Mesendoderm (in vitro differentiated cells): ENCODE data around the gene CCN5.

Experiments
- DNase-seq: peaks from one replicate; pipeline ENCODE4 v3.0.0; 2013
- H2AK5ac ChIP-seq: 2 replicates; pipeline ENCODE4 v1.6.1; 2013; ENCODE audit warnings: low read length, inconsistent platforms
- H2BK120ac ChIP-seq: 2 replicates; pipeline ENCODE4 v1.6.1; 2013; ENCODE audit warnings: low read depth, mild to moderate bottlenecking, low read length, moderate library complexity, mixed read lengths
- H2BK15ac ChIP-seq: replicated peaks from 2 replicates; pipeline ENCODE4 v1.6.1; 2013; ENCODE audit warnings: low read depth, mild to moderate bottlenecking, moderate library complexity
- H2BK5ac ChIP-seq: 2 replicates; pipeline ENCODE4 v1.6.1; 2013; ENCODE audit warnings: low read length, inconsistent platforms
- H3K18ac ChIP-seq: 2 replicates; pipeline ENCODE4 v1.6.1; 2013; ENCODE audit warnings: mild to moderate bottlenecking, low read length, mixed read lengths
- H3K23ac ChIP-seq: one replicate; pipeline ENCODE4 v1.6.1; 2013; ENCODE audit warnings: low read length
- H3K27ac ChIP-seq: 2 replicates; pipeline ENCODE4 v1.5.1; 2013; ENCODE audit warnings: low read depth, mild to moderate bottlenecking, inconsistent platforms, low read length, moderate library complexity
- H3K27me3 ChIP-seq: 2 replicates; pipeline ENCODE4 v1.6.1; 2013; ENCODE audit warnings: low read length, control low read depth, mild to moderate bottlenecking, inconsistent platforms; ENCODE audit not compliant: insufficient read depth, poor library complexity
- H3K36me3 ChIP-seq: 2 replicates; pipeline ENCODE4 v1.6.1; 2013; ENCODE audit warnings: low read length, inconsistent platforms; ENCODE audit not compliant: control insufficient read depth, insufficient read depth
- H3K4ac ChIP-seq: one replicate; pipeline ENCODE4 v1.6.1; 2013; ENCODE audit warnings: low read depth, mild to moderate bottlenecking, low read length, moderate library complexity
- H3K4me1 ChIP-seq: 2 replicates; pipeline ENCODE4 v1.6.1; 2013; ENCODE audit warnings: low read depth, low read length, inconsistent platforms; ENCODE audit not compliant: control insufficient read depth
- H3K4me2 ChIP-seq: 2 replicates; pipeline ENCODE4 v1.6.1; 2013; ENCODE audit warnings: low read length
- H3K4me3 ChIP-seq: 2 replicates; pipeline ENCODE4 v1.5.1; 2013; ENCODE audit warnings: mild to moderate bottlenecking, low read length
- H3K56ac ChIP-seq: one replicate; pipeline ENCODE4 v1.6.1; 2013; ENCODE audit warnings: low read length
- H3K79me1 ChIP-seq: 2 replicates; pipeline ENCODE4 v1.6.1; 2013; ENCODE audit warnings: low read length, inconsistent platforms
- H3K79me2 ChIP-seq: 2 replicates; pipeline ENCODE4 v1.6.1; 2013; ENCODE audit warnings: mild to moderate bottlenecking, low read length; ENCODE audit not compliant: control insufficient read depth, insufficient read depth
- H3K9ac ChIP-seq: 2 replicates; pipeline ENCODE4 v1.6.1; 2013; ENCODE audit warnings: low read length, inconsistent platforms
- H4K5ac ChIP-seq: one replicate; pipeline ENCODE4 v1.6.1; 2013; ENCODE audit warnings: low read length
- H4K8ac ChIP-seq: one replicate; pipeline ENCODE4 v1.6.1; 2013; ENCODE audit warnings: low read depth, mild to moderate bottlenecking, control low read depth, low read length, moderate library complexity
- WGBS: extraction: QIAGEN DNeasy Blood & Tissue Kit; methylation state at CpG from one replicate; pipeline ENCODE4 v1.1.7; 2013; ENCODE audit warnings: low lambda C conversion rate, missing lambda C conversion rate; ENCODE audit not compliant: insufficient coverage; ENCODE audit errors: extremely low coverage; 5-methylcytosine and 5-hydroxymethylcytosine counted together

Gene CCN5

DNA sequence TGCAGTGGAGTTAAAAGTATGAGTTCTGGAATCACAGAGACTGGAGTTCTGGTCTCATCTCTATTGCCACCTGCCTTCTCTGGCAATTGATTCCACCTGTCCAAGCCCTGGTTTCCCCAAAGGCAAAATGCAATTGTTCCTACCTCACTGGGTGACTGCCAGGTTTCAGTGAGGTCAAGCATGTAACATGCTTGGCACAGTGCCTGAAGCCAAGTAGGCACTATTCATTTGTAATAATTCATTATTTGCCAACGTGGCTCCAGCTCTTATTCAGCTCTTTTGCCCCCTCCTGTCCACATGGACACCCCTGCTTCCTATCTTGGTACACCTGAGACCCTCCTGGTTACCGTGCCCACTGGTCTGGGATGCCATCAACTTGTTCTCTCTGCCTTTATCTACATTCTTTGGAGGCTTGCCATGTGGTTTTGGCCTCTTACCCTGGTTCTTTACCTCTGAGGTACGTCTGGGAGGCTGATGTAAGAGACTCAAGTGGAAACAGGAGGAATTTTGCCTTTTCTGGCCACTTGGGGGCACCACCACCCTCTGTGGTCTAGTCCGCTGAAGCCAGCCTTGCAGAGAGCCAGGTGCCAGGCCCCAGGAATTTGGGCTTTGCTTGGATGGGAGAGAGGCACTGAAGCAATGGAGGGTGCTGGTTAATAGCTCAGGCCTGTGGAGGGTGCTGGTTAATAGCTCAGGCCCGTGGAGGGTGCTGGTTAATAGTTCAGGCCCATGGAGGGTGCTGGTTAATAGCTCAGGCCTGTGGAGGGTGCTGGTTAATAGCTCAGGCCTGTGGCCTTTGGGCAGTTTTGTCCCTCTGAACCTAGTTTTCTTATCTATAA, 32.2 kb downstream of the CCN5 start:
- no peaks in the 10 kb centered on the region for H3K36me3 ChIP-seq
- H3K79me1 ChIP-seq: no peaks in the 10 kb centered on the region
- no peak overlapping the region for H3K27ac ChIP-seq
- no peak overlapping the region for H2AK5ac ChIP-seq
- H3K18ac ChIP-seq: no peak overlapping the region
- no peak overlapping the region for H3K23ac ChIP-seq
- peaks cover 2% of the 10 kb centered on the region for H3K4me1 ChIP-seq
- no peak overlapping the region for H2BK15ac ChIP-seq
- H3K79me2 ChIP-seq: no peaks in the 10 kb centered on the region
- no CpG with 5 or more reads among the region's 5 CpGs for WGBS
- no peak overlapping the region for H3K4ac ChIP-seq
- no peak overlapping the region for H3K56ac ChIP-seq
- H3K27me3 ChIP-seq: no peaks in the 10 kb centered on the region
- H3K9ac ChIP-seq: no peak overlapping the region
- DNase-seq: peak; percentile 94
- no peak overlapping the region for H2BK120ac ChIP-seq
- no peak overlapping the region for H2BK5ac ChIP-seq
- no peak overlapping the region for H3K4me2 ChIP-seq
- H4K8ac ChIP-seq: no peak overlapping the region
- no peak overlapping the region for H4K5ac ChIP-seq
- no peak overlapping the region for H3K4me3 ChIP-seq

DNA sequence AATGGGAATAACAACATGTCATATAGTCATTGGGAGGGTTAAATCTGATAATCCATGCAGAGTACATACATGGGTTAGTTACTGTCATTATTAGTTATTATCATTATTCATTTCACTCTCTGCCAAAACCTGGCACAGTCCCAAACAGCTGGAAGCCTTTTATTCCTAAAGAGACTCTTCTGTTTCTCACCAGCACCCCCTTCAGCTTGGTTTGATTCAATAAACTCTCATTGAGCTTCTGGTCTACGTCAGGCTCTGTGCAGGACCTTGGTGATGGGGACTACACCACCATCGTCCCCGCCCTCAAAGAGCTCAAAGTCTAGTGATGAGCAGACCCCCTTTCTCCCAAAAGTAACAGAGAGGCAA, 32.8 kb downstream of the CCN5 start:
- DNase-seq: no peak
- H3K79me2 ChIP-seq: no peaks in the 10 kb centered on the region
- WGBS: no CpG with 5 or more reads among the region's 3 CpGs
- H3K9ac ChIP-seq: no peak overlapping the region
- H3K4me1 ChIP-seq: peaks cover 2% of the 10 kb centered on the region
- H2BK120ac ChIP-seq: no peak overlapping the region
- H2AK5ac ChIP-seq: no peak overlapping the region
- no peak overlapping the region for H3K4me3 ChIP-seq
- H3K36me3 ChIP-seq: no peaks in the 10 kb centered on the region
- no peak overlapping the region for H3K23ac ChIP-seq
- no peak overlapping the region for H3K56ac ChIP-seq
- no peak overlapping the region for H4K5ac ChIP-seq
- H3K4ac ChIP-seq: no peak overlapping the region
- H3K4me2 ChIP-seq: no peak overlapping the region
- no peak overlapping the region for H3K18ac ChIP-seq
- no peaks in the 10 kb centered on the region for H3K27me3 ChIP-seq
- H3K27ac ChIP-seq: no peak overlapping the region
- no peak overlapping the region for H4K8ac ChIP-seq
- H2BK5ac ChIP-seq: no peak overlapping the region
- H3K79me1 ChIP-seq: no peaks in the 10 kb centered on the region
- H2BK15ac ChIP-seq: no peak overlapping the region

DNA sequence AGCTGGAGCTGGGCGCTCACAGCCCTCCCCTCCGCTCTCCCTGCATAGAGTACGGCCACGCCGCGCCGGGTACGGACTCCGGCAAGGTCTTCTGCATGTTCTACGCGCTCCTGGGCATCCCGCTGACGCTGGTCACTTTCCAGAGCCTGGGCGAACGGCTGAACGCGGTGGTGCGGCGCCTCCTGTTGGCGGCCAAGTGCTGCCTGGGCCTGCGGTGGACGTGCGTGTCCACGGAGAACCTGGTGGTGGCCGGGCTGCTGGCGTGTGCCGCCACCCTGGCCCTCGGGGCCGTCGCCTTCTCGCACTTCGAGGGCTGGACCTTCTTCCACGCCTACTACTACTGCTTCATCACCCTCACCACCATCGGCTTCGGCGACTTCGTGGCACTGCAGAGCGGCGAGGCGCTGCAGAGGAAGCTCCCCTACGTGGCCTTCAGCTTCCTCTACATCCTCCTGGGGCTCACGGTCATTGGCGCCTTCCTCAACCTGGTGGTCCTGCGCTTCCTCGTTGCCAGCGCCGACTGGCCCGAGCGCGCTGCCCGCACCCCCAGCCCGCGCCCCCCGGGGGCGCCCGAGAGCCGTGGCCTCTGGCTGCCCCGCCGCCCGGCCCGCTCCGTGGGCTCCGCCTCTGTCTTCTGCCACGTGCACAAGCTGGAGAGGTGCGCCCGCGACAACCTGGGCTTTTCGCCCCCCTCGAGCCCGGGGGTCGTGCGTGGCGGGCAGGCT, 35.1 kb downstream of the CCN5 start:
- no peak overlapping the region for H3K18ac ChIP-seq
- peaks cover 2% of the 10 kb centered on the region for H3K4me1 ChIP-seq
- H4K5ac ChIP-seq: no peak overlapping the region
- H2AK5ac ChIP-seq: no peak overlapping the region
- H3K23ac ChIP-seq: no peak overlapping the region
- no peak overlapping the region for H2BK120ac ChIP-seq
- WGBS: no CpG with 5 or more reads among the region's 73 CpGs
- H3K36me3 ChIP-seq: no peaks in the 10 kb centered on the region
- H3K56ac ChIP-seq: no peak overlapping the region
- H3K79me2 ChIP-seq: no peaks in the 10 kb centered on the region
- H3K4me2 ChIP-seq: no peak overlapping the region
- H3K4me3 ChIP-seq: no peak overlapping the region
- H3K27me3 ChIP-seq: no peaks in the 10 kb centered on the region
- no peak for DNase-seq
- no peak overlapping the region for H2BK5ac ChIP-seq
- H4K8ac ChIP-seq: no peak overlapping the region
- no peak overlapping the region for H2BK15ac ChIP-seq
- no peak overlapping the region for H3K27ac ChIP-seq
- no peaks in the 10 kb centered on the region for H3K79me1 ChIP-seq
- no peak overlapping the region for H3K9ac ChIP-seq
- H3K4ac ChIP-seq: no peak overlapping the region

- H3K4me3 ChIP-seq: no peak overlapping the region
- DNase-seq: no peak
- H4K8ac ChIP-seq: no peak overlapping the region
- no peaks in the 10 kb centered on the region for H3K4me1 ChIP-seq
- H3K4me2 ChIP-seq: no peak overlapping the region
- H3K79me1 ChIP-seq: no peaks in the 10 kb centered on the region
- no peaks in the 10 kb centered on the region for H3K36me3 ChIP-seq
- no peak overlapping the region for H3K18ac ChIP-seq
- H2AK5ac ChIP-seq: no peak overlapping the region
- H3K4ac ChIP-seq: no peak overlapping the region
- no peak overlapping the region for H3K9ac ChIP-seq
- H2BK5ac ChIP-seq: no peak overlapping the region
- H3K56ac ChIP-seq: no peak overlapping the region
- no peak overlapping the region for H2BK120ac ChIP-seq
- no peaks in the 10 kb centered on the region for H3K79me2 ChIP-seq
- no peak overlapping the region for H3K23ac ChIP-seq
- no CpG with 5 or more reads among the region's 17 CpGs for WGBS
- H2BK15ac ChIP-seq: no peak overlapping the region
- no peak overlapping the region for H3K27ac ChIP-seq
- H3K27me3 ChIP-seq: no peaks in the 10 kb centered on the region
- no peak overlapping the region for H4K5ac ChIP-seq
Observed at GRCh38 chr20:44752099-44752931, 37.1 kb downstream of the CCN5 start.

GRCh38 chr20:44754554-44754953, 39.4 kb downstream of the CCN5 start:
- Histone ChIP-seq H3K4ac (no peak overlapping the region), H4K5ac (no peak overlapping the region), H3K79me2 (no peaks in the 10 kb centered on the region), H4K8ac (no peak overlapping the region), H3K4me1 (no peaks in the 10 kb centered on the region), H3K27me3 (no peaks in the 10 kb centered on the region), H3K56ac (no peak overlapping the region), H2BK15ac (no peak overlapping the region), H2BK120ac (no peak overlapping the region), H3K27ac (no peak overlapping the region), H3K36me3 (no peaks in the 10 kb centered on the region), H3K18ac (no peak overlapping the region), H3K9ac (no peak overlapping the region), H3K23ac (no peak overlapping the region), H3K4me2 (no peak overlapping the region), H2AK5ac (no peak overlapping the region), H3K79me1 (no peaks in the 10 kb centered on the region), H2BK5ac (no peak overlapping the region), H3K4me3 (no peak overlapping the region)
- no CpG with 5 or more reads among the region's 7 CpGs for whole genome bisulfite sequencing
- no peak for DNase-seq
